GM18511 (cell line): ENCODE results near the gene CCDC197.

ENCODE experiments used
- ATAC-seq: cut with Tn5 transposase; IDR thresholded peaks from one replicate; pipeline ENCODE4 v1.9.1; 2021; ENCODE audit warnings: mild to moderate bottlenecking, moderate library complexity; ENCODE audit not compliant: unreplicated experiment

Gene CCDC197

DNA sequence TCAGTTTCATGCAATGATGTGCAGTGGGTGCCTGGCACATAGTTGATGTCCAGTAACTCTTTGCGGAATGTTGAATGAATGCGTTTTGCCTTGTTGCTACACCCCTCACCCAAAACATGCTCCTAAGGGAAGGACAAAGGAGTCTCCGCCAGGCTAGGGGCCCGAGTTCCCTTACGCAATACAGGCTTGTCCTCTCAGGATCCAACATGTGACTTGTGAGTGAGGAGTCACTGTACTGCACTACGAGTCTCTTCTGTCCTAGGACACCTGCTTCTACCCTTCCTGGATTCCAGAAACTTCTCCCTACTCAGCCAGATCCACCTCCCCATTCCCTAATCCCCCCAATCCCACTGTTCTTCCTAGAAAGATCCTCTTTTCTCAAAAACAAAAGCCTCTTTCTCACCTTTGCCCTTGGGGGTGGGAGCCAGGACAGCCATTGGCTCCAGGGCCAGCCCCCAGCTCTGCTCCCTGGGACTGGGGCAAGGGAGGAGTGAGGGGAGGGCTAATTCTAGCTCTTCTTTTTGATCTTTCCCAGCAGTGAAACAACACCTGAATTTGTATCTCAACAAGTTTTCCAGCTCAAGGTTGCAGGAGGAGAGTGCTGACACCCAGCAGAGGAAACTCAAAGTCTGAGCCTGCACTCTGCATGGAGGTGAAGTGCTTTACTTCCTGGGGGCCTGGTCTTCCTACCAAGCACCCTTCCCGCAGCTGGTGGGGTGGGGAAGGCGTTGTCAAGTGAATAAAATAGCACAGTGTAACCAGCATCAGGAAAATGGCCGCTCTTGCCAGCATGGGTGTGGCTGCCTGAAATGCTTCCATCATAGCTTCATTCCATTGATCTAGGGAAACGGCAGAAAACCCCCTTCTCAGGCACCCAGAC is 25.7 kb downstream of the CCDC197 start:
- ATAC-seq = no peak

DNA sequence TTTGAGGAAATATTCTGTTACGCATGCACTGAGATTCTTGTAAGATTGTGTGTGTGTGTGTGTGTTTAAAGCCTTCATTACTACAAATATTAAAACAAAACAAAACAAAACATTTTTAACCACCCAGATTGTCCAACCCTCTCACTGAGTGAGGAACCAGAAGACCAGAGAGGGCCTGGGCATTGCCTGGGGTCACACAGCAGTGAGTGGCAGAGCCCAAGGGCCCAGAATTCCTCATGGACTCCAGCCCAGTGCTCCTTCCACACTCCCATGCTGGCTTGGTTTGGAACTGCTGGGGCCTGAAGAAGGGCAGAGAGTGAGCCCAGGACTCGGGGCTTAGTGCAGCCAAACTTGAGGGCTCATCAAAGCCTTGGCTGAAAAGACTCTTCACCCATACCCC is 27.4 kb downstream of the CCDC197 start:
- no peak for ATAC-seq

- no peak for ATAC-seq
Measured at GRCh38 chr14:94025720-94026119, 28.6 kb downstream of the CCDC197 start.

GRCh38 chr14:94026173-94026888 is 29.2 kb downstream of the CCDC197 start, which contains the start of gene OTUB2:
TSS of gene OTUB2 (plus strand) at chr14:94026340. CDS start at chr14:94026538, 198 bp downstream.
- peak; percentile 98 for ATAC-seq

DNA sequence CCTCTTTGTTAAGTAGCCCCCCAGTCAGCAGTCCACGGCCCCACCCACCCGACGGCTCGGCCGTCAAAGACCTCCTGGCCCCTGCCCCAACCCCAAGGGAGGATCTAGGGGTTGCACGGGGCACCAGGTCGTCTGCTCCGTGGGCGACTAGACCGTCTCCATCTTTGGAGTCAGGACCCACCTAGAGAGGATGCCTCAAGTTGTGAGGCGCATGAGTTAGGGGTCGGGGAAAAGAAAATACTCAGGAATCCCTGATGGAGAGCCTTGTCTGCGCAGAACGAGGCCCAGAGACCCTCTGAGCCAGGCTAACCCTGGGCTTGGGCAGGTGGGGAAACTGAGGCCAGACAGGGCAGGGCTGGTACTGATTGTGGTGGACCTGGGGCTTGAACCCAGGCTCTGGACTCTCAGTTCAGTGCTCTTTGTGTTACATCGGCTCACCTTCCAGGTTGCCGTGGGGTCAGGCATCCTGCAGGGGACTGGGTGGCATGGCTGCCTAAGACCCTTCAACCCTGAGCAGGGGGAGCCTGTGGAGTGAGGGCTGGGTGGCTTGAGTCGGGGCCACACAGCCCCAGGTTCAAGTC is 29.9 kb downstream of the CCDC197 start:
- ATAC-seq = no peak

DNA sequence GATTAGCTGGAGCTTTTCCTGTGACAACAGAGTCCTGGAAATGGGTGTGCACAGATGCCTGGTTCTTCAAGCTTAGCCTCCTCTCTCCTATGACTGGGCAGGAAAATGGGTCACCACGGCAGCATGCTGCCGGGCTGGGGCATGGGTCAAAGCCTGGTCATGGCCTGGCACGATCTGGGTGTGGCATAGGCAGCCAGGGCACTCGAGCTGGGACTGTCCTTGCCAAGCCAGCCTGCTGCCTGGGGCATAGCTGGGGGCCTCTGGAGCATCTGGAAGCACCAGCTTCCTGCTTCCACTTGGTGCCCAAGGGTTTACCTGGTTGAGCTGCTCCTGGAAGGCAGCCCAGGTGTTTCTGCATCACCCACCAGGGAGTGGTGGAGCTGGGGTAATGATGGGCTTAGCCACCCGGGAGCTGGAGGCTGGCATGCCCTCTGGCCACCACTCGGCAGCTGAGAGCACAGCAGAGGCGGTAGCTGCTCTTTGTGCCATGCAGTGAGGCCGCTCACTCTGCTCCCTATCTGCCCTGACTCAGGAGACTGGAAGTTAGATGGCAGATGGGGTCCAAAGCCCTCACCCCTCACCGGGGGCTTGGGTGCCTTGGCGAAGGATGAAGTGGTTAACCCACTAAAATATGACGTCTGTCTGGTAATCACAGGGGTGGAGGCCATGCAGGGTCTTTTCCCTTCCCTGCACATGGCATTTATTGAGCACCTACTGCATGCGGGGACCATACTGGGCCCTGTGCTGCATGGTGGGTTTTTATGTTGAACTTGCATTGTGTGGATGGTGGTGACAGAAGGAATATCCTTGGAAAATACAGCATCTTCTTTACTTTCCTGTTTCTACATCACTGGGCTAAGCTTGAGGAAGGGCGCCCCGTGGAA is 30.7 kb downstream of the CCDC197 start:
- ATAC-seq = no peak

DNA sequence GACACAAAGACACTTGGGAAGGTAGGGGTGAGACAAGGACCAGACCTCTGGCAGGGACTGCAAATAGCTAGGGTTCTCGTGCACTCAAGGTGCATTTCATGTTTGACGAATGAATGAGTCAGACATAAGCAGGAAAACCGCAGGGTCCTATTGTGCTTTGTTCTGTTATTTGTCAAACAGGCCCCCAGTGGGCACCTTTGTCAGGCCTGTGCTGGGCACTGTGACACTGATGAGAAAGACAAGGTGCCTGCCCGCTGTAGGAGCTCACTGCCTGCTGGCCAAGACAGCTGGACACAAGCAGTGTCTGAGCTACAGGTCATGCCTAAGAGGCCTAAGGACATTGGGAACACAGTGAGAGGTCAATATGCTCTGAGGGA is 31.3 kb downstream of the CCDC197 start:
- ATAC-seq = no peak

DNA sequence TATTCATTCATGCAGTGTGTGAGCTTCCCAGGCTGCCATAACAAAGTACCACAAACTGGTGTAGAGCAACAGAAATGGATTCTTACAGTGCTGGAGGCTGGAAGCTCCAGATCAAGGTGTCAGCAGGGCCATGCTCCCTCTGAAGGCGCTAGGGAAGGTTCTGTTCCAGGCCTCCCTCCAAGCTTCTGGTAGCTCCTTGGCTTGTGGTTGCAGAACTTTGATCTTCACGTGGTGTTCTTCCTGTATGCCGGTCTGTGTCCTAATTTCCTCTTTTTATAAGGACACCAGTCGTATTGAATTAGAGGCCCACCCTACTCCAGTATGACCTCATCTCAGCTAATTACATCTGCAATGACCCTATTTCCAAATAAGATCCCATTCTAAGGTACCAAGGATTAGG is 32.2 kb downstream of the CCDC197 start:
- no peak for ATAC-seq

GRCh38 chr14:94029671-94030203 is 32.6 kb downstream of the CCDC197 start:
- ATAC-seq = no peak

DNA sequence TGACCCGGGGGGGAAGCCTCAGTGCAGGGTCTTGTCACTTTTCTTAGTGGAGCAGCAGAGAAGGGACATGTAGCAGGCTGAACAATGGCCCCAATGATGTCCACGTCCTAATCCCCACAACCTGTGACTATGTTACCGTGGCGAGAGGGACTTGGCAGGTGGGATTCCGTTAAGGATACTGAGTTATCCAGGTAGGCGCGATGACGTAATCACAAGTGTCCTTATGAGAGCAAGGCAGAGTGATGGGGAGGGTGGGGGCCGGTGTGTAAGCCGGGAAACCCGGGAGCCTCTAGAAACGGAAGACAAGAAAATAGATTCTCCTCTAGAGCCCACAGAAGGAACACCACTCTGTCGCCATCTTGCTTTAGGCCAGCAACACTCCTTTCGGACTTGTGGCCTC is 33.5 kb downstream of the CCDC197 start:
- no peak for ATAC-seq

DNA sequence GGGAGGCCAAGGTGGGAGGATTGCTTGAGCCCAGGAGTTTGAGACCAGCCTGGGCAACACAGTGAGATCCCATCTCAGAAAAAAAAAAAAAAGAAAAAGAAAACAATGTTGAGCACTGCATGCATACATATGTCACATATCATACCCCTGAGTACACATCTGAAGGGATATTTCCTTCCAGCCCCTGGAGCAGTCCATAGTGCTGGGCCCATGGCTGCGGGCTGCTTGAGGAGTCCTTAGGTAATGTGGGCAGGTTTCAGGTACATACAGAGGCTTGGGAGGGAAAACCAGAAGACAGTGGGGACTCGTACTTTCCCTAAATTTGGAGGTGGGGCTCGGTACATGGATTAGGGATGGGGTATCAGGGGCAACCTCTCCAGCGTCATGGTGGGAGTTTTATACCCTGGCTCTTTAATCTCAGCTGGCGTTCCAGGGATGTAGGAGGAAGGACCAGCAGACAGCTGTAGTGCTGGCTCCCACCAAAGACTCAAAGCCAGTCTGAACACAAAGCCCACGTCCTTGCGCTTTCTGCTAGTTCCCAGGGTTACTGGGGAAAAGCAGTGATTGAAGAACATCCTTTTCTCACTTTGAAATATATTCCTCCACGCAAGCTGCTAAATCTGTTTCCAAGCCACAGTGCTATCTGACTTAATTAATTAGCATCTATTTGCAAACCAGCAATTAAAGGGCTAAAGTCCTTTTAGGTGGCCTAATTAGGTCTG is 34.2 kb downstream of the CCDC197 start:
- ATAC-seq = no peak

DNA sequence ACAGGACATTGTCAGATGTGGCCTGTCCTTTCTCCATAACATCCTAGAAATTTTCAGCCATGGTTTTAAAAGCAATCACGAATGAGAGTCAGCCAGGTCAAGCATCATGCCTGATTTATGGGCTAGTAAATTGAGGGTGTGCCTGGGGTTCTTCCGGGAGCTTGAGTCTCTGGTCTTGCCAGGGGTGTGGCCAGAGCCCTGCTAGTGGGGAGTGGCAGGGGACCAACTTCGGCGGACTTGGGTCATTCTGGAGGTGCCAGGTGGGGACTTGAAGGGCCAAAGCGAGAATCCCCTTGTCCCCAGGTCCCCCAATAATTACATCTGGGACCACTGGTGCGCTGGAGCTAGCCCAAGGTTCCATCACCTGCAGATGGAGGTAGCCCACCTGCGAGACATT is 34.8 kb downstream of the CCDC197 start:
- no peak for ATAC-seq

DNA sequence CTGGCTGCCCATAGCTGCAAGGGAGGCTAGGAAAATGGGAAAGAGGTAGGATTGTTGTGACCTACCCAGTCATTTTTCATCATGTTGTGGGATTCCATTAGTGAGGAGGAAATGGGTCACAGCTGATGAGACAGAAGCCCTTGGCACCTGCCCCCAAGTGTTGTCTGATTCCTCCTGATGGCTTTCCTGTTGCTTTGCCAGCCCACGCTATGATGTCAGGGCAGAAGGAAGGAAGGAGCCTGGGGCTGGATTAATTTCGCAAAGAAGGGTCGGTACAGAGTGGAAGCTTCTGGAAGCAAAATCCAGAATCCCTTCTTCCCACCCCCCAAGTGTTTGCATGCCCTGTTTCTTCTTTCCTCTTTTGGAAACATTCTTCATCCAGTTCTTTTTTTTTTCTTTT is 37.8 kb downstream of the CCDC197 start:
- ATAC-seq = no peak

GRCh38 chr14:94036313-94037167 is 39.4 kb downstream of the CCDC197 start:
- peak; percentile 96 for ATAC-seq

- no peak for ATAC-seq
Measured at GRCh38 chr14:94037954-94038353, 40.9 kb downstream of the CCDC197 start.

DNA sequence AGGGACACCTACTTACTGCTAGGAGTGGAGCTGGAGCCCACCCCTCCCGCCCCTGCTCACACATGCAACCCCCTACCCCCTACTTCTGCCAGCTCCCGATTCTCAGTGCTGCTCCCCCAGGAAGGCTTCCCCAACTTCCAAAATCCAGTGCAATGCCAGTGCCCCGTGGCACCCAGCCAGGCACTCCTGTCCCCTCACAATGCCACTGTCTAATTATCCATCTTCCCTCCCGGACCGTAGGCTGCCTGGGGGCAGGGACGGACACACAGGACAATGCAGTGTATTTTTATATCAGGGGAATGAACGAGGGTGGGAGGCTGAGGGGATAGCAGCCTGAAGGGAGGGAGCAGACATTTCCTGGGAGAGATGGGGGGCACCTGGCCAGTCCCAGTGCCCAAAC is 41.4 kb downstream of the CCDC197 start:
- no peak for ATAC-seq

GRCh38 chr14:94038921-94039629 is 42.0 kb downstream of the CCDC197 start:
- no peak for ATAC-seq

- no peak for ATAC-seq
Measured at GRCh38 chr14:94040247-94040646, 43.1 kb downstream of the CCDC197 start.
